Measurements from ENCODE around the gene PLA2G12B. TPM values are rescaled to one million over a fixed set of nuclear protein-coding genes. Genes with fewer than 3 reads are reported as not detected.

Gene PLA2G12B
- total and polyA plus RNA-seq, 2 of the 8 experiments (the other 6 are each of a cell fraction or from before 2014, with no cell fraction given) = not detected

- no peak for TF ChIP-seq SUZ12 (IDR thresholded peaks at IDR 0.05; ENCODE audit: low read length)
- TF ChIP-seq CREB1 (IDR thresholded peaks at IDR 0.05) = no peak
- no peak for TF ChIP-seq CTBP2 (IDR thresholded peaks at IDR 0.05; ENCODE audit: borderline replicate concordance, insufficient read depth, insufficient read length, low read length)
- TF ChIP-seq TBP (IDR thresholded peaks at IDR 0.05; ENCODE audit: low read depth, low read length) = no peak
- no peak for TF ChIP-seq BCL11A (IDR thresholded peaks at IDR 0.05; ENCODE audit: low read depth in 2 of 2, low read length in 2 of 2)
- TF ChIP-seq JUND (IDR thresholded peaks at IDR 0.05; ENCODE audit: low read length) = no peak
- no peak for TF ChIP-seq CTCF (IDR thresholded peaks at IDR 0.05; ENCODE audit: control extremely low read depth in 1 of 3, insufficient read depth in 1 of 3, low read depth in 1 of 3, low read length in 3 of 3)
- peak; percentile 84; the same call in 1 of the 2 replicates for TF ChIP-seq RBBP5 (IDR thresholded peaks at IDR 0.05; ENCODE audit: borderline replicate concordance, low read depth, low read length)
Observed at GRCh38 chr10:72952642-72953158, 1.9 kb downstream of the PLA2G12B start (continued).

Measured in H1 (cell line).